HT1080 (cell line): Measurements from ENCODE around the gene VDR. TPM values are rescaled to one million over a fixed set of nuclear protein-coding genes. Genes with fewer than 3 reads are reported as not detected.

ENCODE experiments used
- DNase-seq: peaks from one replicate; pipeline ENCODE4 v3.0.0-alpha.2; 2015; ENCODE audit warnings: low read depth
- total RNA-seq: library from RNA; depleted of rRNA; stranded (reverse); fragments of >200 nt; shearing (Covaris generic); gene quantifications from 2 replicates; pipeline ENCODE4 v1.2.3, GENCODE V29; 2014

Gene VDR
- total RNA-seq, 1 experiment from 2014 or later: 6.1 TPM

GRCh38 chr12:47833591-47834012 lies 71.2 kb downstream of the VDR start:
- DNase-seq: no peak

- DNase-seq: no peak
Measured at GRCh38 chr12:47832263-47832933, 72.4 kb downstream of the VDR start.

- DNase-seq: no peak
Measured at GRCh38 chr12:47829584-47829983, 75.2 kb downstream of the VDR start.

- peak; percentile 70 for DNase-seq
Measured at GRCh38 chr12:47828976-47829482, 75.8 kb downstream of the VDR start.

GRCh38 chr12:47828008-47828975 lies 76.5 kb downstream of the VDR start:
- DNase-seq: no peak

GRCh38 chr12:47825173-47825639 lies 79.6 kb downstream of the VDR start:
- no peak for DNase-seq

GRCh38 chr12:47824635-47825034 lies 80.2 kb downstream of the VDR start:
- no peak for DNase-seq

- DNase-seq: no peak
Measured at GRCh38 chr12:47824198-47824597, 80.6 kb downstream of the VDR start.

GRCh38 chr12:47823422-47824086 lies 81.2 kb downstream of the VDR start:
- DNase-seq: no peak

- DNase-seq: no peak
Measured at GRCh38 chr12:47822863-47823262, 81.9 kb downstream of the VDR start.

- no peak for DNase-seq
Measured at GRCh38 chr12:47822401-47822800, 82.4 kb downstream of the VDR start.

- DNase-seq: no peak
Measured at GRCh38 chr12:47821346-47821706, 83.5 kb downstream of the VDR start.

GRCh38 chr12:47820631-47821345 lies 84.0 kb downstream of the VDR start:
- peak; percentile 92 for DNase-seq

- peak; percentile 82 for DNase-seq
Measured at GRCh38 chr12:47819896-47820630, 84.7 kb downstream of the VDR start, which contains the start of gene HDAC7. Gene HDAC7 (minus strand): TSS chr12:47819903. CDS start chr12:47819785, 118 bp downstream.

- DNase-seq: no peak
Measured at GRCh38 chr12:47819138-47819895, 85.5 kb downstream of the VDR start.

GRCh38 chr12:47818467-47819137 lies 86.2 kb downstream of the VDR start:
- DNase-seq: peak; percentile 39

- DNase-seq: no peak
Measured at GRCh38 chr12:47818007-47818376, 86.8 kb downstream of the VDR start.

GRCh38 chr12:47817272-47818006 lies 87.4 kb downstream of the VDR start:
- peak; percentile 48 for DNase-seq
